Keratinocyte (primary cell): ENCODE results near the gene GPR146.

Experiments used
- CTCF ChIP-seq, 3 experiments: IDR thresholded peaks in 1 of 3; conservative IDR thresholded peaks in 1 of 3; optimal IDR thresholded peaks in 1 of 3; 2 replicates in 2 of 3; 3 replicates in 1 of 3; pipeline versions ENCODE3 to v1.5.1; 2011; ENCODE audit warnings: low read length in 3 of 3, mild to moderate bottlenecking in 3 of 3, moderate library complexity in 2 of 3, control low read depth in 1 of 3, inconsistent platforms in 1 of 3; ENCODE audit not compliant: insufficient read depth in 2 of 3; ENCODE audit errors: extremely low read depth in 1 of 3
- EZH2 ChIP-seq: IDR thresholded peaks from one replicate; pipeline ENCODE4 v1.6.1; 2012; ENCODE audit warnings: inconsistent platforms, mild to moderate bottlenecking, low read length, moderate library complexity

- TF ChIP-seq CTCF (optimal IDR thresholded peaks at IDR 0.05 in 1 of 3, IDR thresholded peaks at IDR 0.05 in 1 of 3, conservative IDR thresholded peaks at IDR 0.05 in 1 of 3; ENCODE audit: extremely low read depth in 1 of 3, insufficient read depth in 2 of 3, low read length in 3 of 3) (no peak), EZH2 (no peak)
Observed at GRCh38 chr7:999149-999879, 45.0 kb upstream of the GPR146 start.
